Upper lobe of right lung (tissue), 1 donor: ENCODE results near the gene SLC25A45. TPM values are rescaled to one million over a fixed set of nuclear protein-coding genes. Genes with fewer than 3 reads are reported as not detected.

ENCODE experiments used
- ATAC-seq: fragments of 200-7000 bp; cut with Tn5 transposase; one replicate; pipeline ENCODE4 v1.9.1; 2020; ENCODE audit warnings: mild to moderate bottlenecking, moderate library complexity
- DNase-seq: peaks from one replicate; pipeline ENCODE4 v3.0.0-alpha.2; 2020
- H3K27ac ChIP-seq: fragments of 200-600 bp; one replicate; pipeline ENCODE4 v1.8.0; 2022
- H3K27me3 ChIP-seq: fragments of 200-600 bp; one replicate; pipeline ENCODE4 v1.8.0; 2022; ENCODE audit warnings: mild to moderate bottlenecking
- H3K36me3 ChIP-seq: fragments of 200-600 bp; one replicate; pipeline ENCODE4 v1.8.0; 2022
- H3K4me1 ChIP-seq: fragments of 200-600 bp; one replicate; pipeline ENCODE4 v1.8.0; 2022
- H3K4me3 ChIP-seq: fragments of 200-600 bp; one replicate; pipeline ENCODE4 v1.8.0; 2022; ENCODE audit warnings: mild to moderate bottlenecking
- H3K9me3 ChIP-seq: fragments of 200-600 bp; one replicate; pipeline ENCODE4 v1.8.0; 2022
- intact Hi-C: fragments of 100-400 bp; cut with DNase I; formaldehyde crosslinking; loops from one replicate; pipeline ENCODE4 v1.11.0; 2022
- total RNA-seq: library from RNA; stranded (reverse); fragmentation: NEBNext Ultra II Directional; extraction: Animal tissue kit (Norgen Biotek cat#: 25700); gene quantifications from one replicate; pipeline ENCODE4 v1.2.1, GENCODE V29; 2021
- TF ChIP-seq, protein P1 (sequence below): fragments of 200-600 bp; IDR thresholded peaks from one replicate; pipeline ENCODE4 v1.8.0; 2022; ENCODE audit warnings: antibody characterized with exemption
- donor health status: DM: no; HTN: yes; CAD: no; lungs with severe emphysema.

SLC25A45 gene
- total RNA-seq, 1 donor from 2014 or later, result 11.5 TPM

DNA sequence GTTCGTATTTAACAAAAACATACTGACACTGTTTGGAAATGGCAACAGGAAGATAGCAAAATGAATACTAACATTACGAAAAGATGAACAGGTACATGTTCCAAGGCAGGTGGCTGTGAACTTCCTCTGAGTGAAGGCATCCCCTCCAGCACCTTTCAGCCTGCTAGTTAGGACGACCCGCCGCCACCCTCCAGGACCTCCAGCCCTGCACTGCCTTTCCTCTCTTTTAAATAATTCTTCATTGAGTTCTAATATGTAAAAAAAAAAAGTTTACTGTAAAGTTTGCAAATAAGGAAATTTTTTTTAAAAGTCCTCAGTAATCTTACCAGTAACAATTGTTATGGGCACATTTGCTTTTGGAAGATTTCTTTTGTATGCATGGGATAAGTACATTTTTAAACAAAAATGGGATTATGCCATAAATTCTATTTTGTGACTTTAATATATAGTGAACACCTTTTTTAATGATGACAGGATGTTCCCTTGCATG lies 46.2 kb upstream of the SLC25A45 start:
- intact Hi-C loops, result loop anchor here (5.0 kb wide), 1 partner anchor 74 kb away; no protein-coding TSS in a partner anchor
- TF ChIP-seq, protein P1, sequence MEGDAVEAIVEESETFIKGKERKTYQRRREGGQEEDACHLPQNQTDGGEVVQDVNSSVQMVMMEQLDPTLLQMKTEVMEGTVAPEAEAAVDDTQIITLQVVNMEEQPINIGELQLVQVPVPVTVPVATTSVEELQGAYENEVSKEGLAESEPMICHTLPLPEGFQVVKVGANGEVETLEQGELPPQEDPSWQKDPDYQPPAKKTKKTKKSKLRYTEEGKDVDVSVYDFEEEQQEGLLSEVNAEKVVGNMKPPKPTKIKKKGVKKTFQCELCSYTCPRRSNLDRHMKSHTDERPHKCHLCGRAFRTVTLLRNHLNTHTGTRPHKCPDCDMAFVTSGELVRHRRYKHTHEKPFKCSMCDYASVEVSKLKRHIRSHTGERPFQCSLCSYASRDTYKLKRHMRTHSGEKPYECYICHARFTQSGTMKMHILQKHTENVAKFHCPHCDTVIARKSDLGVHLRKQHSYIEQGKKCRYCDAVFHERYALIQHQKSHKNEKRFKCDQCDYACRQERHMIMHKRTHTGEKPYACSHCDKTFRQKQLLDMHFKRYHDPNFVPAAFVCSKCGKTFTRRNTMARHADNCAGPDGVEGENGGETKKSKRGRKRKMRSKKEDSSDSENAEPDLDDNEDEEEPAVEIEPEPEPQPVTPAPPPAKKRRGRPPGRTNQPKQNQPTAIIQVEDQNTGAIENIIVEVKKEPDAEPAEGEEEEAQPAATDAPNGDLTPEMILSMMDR, result no peak
- Histone ChIP-seq H3K36me3 (peaks cover 55% of the 10 kb centered on the region), H3K9me3 (no peaks in the 10 kb centered on the region), H3K27me3 (no peaks in the 10 kb centered on the region), H3K4me3 (peak overlapping the region; percentile 98), H3K27ac (peak overlapping the region; percentile 100), H3K4me1 (peaks cover 52% of the 10 kb centered on the region)
- no peak for ATAC-seq
- peak; percentile 71 for DNase-seq

DNA sequence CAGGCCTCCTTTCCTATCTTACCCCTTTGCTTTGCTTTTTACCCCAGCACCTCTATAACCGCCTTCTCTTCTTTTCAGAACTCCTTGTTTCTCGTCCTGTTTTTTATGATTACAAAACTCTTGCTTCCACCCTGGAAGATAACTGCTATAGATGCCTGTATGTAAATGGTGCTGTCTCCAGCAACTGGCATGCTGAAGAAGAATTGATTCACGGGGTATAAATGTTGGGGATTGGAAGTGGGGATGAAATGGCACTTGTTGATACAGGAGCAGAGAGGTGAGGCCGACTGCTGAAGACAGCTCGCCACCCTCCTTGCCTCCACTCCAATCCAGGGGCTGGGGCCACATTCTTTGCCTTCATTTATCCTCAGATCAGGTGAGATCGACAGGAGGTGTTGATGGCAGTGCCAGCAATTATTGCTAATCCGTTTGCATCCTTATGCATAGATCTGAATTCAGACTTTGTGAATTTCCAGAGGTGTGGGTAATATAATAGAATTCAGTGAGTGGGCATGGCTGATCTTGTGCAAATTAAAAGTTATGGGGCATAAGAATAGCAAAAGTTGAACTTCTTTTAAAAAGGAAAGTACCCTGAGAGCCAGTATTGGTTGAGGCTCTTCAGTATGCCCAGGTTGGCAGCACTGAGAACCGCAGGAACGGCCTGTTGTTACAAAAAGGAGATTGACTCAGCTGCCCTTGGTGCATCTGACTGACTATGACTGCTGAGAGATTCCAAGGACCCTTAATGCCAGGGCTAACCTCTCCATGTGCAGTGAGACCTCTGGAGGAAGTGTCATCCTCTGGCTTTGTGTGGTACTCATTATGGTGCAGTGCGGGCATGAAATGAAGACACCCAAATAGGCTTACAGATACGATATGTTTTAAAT lies 45.5 kb upstream of the SLC25A45 start:
- DNase-seq, result peak; percentile 65
- intact Hi-C loops, result loop anchor here (5.0 kb wide), 1 partner anchor 74 kb away; no protein-coding TSS in a partner anchor
- no peaks in the 10 kb centered on the region for H3K9me3 ChIP-seq
- peak; percentile 4 for ATAC-seq
- H3K4me3 ChIP-seq, result peak overlapping the region; percentile 98
- no peaks in the 10 kb centered on the region for H3K27me3 ChIP-seq
- TF ChIP-seq, protein P1, result no peak
- H3K27ac ChIP-seq, result peak overlapping the region; percentile 100
- peaks cover 46% of the 10 kb centered on the region for H3K4me1 ChIP-seq
- H3K36me3 ChIP-seq, result peaks cover 49% of the 10 kb centered on the region

DNA sequence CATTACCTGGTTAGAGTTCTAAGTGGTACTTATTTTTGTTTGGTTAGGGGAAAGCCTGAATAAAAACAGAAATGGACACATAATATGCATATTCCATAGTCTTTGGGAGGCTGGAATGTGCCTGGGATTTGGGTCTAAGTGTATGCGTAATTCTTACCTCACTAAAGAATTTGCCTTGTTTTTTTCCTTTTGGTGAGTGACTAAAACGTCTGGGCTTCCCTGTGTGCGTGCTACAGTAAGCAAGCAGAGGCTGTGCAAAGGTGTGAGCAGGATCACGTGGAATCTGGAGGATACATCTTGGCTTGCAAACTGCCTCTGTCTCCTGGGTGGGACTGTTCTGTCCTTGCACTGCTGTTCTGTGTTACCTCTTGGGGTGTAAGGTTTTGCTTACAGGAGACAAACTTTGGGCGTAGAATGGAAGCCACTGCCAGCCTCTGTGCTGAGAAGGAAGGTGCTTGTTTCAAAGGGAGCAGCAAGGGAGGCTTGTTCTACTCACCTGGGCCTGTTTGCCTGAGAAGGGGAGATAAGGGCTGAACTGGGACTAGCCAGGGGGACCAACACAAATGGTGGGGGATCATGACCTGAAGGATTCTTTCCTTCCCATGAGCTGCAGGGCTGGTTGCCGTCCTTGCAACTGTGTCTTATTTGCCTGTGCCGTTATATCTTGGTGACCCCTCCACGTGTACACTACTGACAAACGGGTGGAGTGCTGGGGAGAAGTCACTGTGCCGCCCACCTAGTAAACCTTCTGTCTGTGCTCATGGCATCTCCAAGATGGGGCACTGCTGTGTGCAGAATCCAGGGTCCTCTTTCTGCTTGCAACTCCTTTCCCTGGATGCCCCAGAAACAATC lies 44.6 kb upstream of the SLC25A45 start:
- DNase-seq, result peak; percentile 70
- Histone ChIP-seq H3K9me3 (no peaks in the 10 kb centered on the region), H3K4me3 (peak overlapping the region; percentile 98), H3K27me3 (no peaks in the 10 kb centered on the region), H3K27ac (peak overlapping the region; percentile 100), H3K4me1 (peaks cover 38% of the 10 kb centered on the region), H3K36me3 (peaks cover 41% of the 10 kb centered on the region)
- ATAC-seq, result peak; percentile 1
- TF ChIP-seq, protein P1, result no peak
- intact Hi-C loops, result loop anchor here (5.0 kb wide), 1 partner anchor 75 kb away; no protein-coding TSS in a partner anchor

DNA sequence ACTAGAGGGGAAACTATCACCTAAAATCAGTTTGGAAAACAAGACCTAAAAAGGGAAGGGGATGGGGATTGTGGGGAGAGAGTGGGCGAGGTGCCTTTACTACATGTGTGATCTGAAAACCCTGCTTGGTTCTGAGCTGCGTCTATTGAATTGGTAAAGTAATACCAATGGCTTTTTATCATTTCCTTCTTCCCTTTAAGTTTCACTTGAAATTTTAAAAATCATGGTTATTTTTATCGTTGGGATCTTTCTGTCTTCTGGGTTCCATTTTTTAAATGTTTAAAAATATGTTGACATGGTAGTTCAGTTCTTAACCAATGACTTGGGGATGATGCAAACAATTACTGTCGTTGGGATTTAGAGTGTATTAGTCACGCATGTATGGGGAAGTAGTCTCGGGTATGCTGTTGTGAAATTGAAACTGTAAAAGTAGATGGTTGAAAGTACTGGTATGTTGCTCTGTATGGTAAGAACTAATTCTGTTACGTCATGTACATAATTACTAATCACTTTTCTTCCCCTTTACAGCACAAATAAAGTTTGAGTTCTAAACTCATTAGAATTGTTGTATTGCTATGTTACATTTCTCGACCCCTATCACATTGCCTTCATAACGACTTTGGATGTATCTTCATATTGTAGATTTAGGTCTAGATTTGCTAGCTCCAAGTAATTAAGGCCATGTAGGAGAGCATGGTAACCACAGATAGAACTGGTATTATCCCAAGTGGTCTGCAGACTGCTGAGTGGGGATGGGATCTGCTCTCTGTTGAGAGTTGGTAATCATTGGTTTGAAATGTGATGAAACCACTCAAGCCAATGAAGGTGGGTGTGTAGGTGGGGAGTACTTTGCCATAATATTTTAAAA lies 43.8 kb upstream of the SLC25A45 start:
- ATAC-seq (no peak), DNase-seq (no peak)
- H3K4me1 ChIP-seq, result peaks cover 30% of the 10 kb centered on the region
- peak overlapping the region; percentile 100 for H3K27ac ChIP-seq
- no peaks in the 10 kb centered on the region for H3K9me3 ChIP-seq
- peaks cover 41% of the 10 kb centered on the region for H3K36me3 ChIP-seq
- TF ChIP-seq, protein P1, result no peak
- H3K27me3 ChIP-seq, result no peaks in the 10 kb centered on the region
- peak overlapping the region; percentile 98 for H3K4me3 ChIP-seq
- intact Hi-C loops, result loop anchor here (5.0 kb wide), 1 partner anchor 76 kb away; no protein-coding TSS in a partner anchor
